K562 (cell line): ENCODE results near the gene GNAT2. TPM values are rescaled to one million over a fixed set of nuclear protein-coding genes. Genes with fewer than 3 reads are reported as not detected.

ENCODE experiments used
- BRD4 ChIP-seq: fragments of 200-600 bp; sonication (generic); IDR thresholded peaks from 2 replicates; pipeline ENCODE4 v1.6.1; 2017; ENCODE audit warnings: inconsistent platforms
- ESRRA ChIP-seq: fragments of 450-650 bp; IDR thresholded peaks from 2 replicates; pipeline ENCODE4 v1.6.1; 2014; ENCODE audit warnings: low read depth, mild to moderate bottlenecking, moderate library complexity, borderline replicate concordance
- ETV6 ChIP-seq, 3 experiments: fragments of 150-350 bp in 1 of 3; sonication (generic) in 1 of 3; formaldehyde crosslinking in 1 of 3; IDR thresholded peaks; 2 replicates each; pipeline versions ENCODE4 v1.6.1 to v1.8.0; 2014 to 2022; ENCODE audit warnings: borderline replicate concordance in 2 of 3, low read depth in 2 of 3, antibody characterized with exemption in 1 of 3, low read length in 1 of 3, mild to moderate bottlenecking in 1 of 3, missing genetic modification reagents in 1 of 3
- HDGF ChIP-seq: fragments of 450-650 bp; IDR thresholded peaks from 2 replicates; pipeline ENCODE4 v1.6.1; 2016
- MYNN ChIP-seq, 2 experiments: sonication (generic); formaldehyde crosslinking in 1 of 2; IDR thresholded peaks; 2 replicates each; pipeline versions ENCODE4 v1.5.0 to v1.6.1; 2016 to 2020; ENCODE audit warnings: antibody characterized with exemption in 1 of 2, missing genetic modification reagents in 1 of 2
- NCOA1 ChIP-seq: fragments of 450-650 bp; IDR thresholded peaks from 2 replicates; pipeline ENCODE4 v1.6.1; 2016; ENCODE audit warnings: low read depth
- NCOA2 ChIP-seq, 2 experiments: fragments of 450-650 bp; IDR thresholded peaks; 2 replicates each; pipeline ENCODE4 v1.6.1; 2018; ENCODE audit warnings: mild to moderate bottlenecking in 2 of 2, moderate library complexity in 1 of 2; ENCODE audit not compliant: partially characterized antibody in 2 of 2
- NFE2 ChIP-seq: IDR thresholded peaks from 2 replicates; pipeline ENCODE4 v1.6.1; 2014; ENCODE audit warnings: antibody characterized with exemption, low read depth
- PHF21A ChIP-seq: fragments of 450-650 bp; IDR thresholded peaks from 2 replicates; pipeline ENCODE4 v1.6.1; 2017; ENCODE audit warnings: low read depth, borderline replicate concordance
- RFX7 ChIP-seq: fragments of 250-450 bp; sonication (Bioruptor Pico); IDR thresholded peaks from 2 replicates; pipeline ENCODE4 v1.5.1; 2021; ENCODE audit warnings: mild to moderate bottlenecking
- SAP30 ChIP-seq: fragments of 200-600 bp; sonication (generic); IDR thresholded peaks from 2 replicates; pipeline ENCODE4 v1.6.1; 2012; ENCODE audit warnings: borderline replicate concordance, low read depth, mild to moderate bottlenecking, moderate library complexity, low read length, control low read depth, inconsistent platforms; ENCODE audit not compliant: insufficient read depth, poor library complexity, severe bottlenecking
- SMARCC2 ChIP-seq: fragments of 450-650 bp; IDR thresholded peaks from 2 replicates; pipeline ENCODE4 v1.6.1; 2017; ENCODE audit warnings: antibody characterized with exemption, moderate library complexity, mild to moderate bottlenecking, low read depth
- STAT5B ChIP-seq: fragments of 250-450 bp; sonication (Bioruptor Pico); IDR thresholded peaks from 2 replicates; pipeline ENCODE4 v1.8.0; 2021; ENCODE audit warnings: mild to moderate bottlenecking, inconsistent platforms
- TAF15 ChIP-seq: fragments of 200-400 bp; formaldehyde crosslinking; IDR thresholded peaks from 2 replicates; pipeline ENCODE4 v1.6.1; 2017; ENCODE audit warnings: mild to moderate bottlenecking, low read depth, low read length, moderate library complexity
- ZNF699 ChIP-seq: fragments of 250-450 bp; sonication (Bioruptor Pico); IDR thresholded peaks from 2 replicates; pipeline ENCODE4 v1.8.0; 2021; ENCODE audit warnings: mild to moderate bottlenecking, moderate library complexity; ENCODE audit not compliant: insufficient replicate concordance
- polyA plus RNA-seq, 8 experiments: library from polyadenylated mRNA; depleted of rRNA in 4 of 8; stranded (reverse) in 5 of 8; unstranded in 3 of 8; fragments of >200 nt; fragmentation: Nextera tagmentation in 2 of 8; fragmentation: Illumina TruSeq in 1 of 8; extraction: Ambion mirVana in 2 of 8; extraction: Trizol in 1 of 8; gene quantifications; 2 replicates each; pipeline versions ENCODE4 v1.2.1 to v1.2.3, GENCODE V29; 2011 to 2014; ENCODE audit warnings: inconsistent platforms in 1 of 8, missing spikeins in 1 of 8
- total RNA-seq, 7 experiments: library from RNA; depleted of rRNA in 6 of 7; stranded (reverse); fragments of >200 nt in 6 of 7; fragmentation: Illumina TruSeq in 2 of 7; extraction: Trizol in 2 of 7; gene quantifications; 2 replicates each; pipeline versions ENCODE4 v1.2.1 to v1.2.3, GENCODE V29; 2011 to 2021; ENCODE audit warnings: low replicate concordance in 1 of 7
- TF ChIP-seq, protein P1 (sequence below), 2 experiments: fragments of 200-800 bp in 1 of 2; sonication (Bioruptor generic) in 1 of 2; sonication (generic) in 1 of 2; formaldehyde crosslinking in 1 of 2; IDR thresholded peaks in 1 of 2; conservative IDR thresholded peaks in 1 of 2; 2 replicates each; pipeline versions ENCODE4 v1.5.0 to v1.6.1; 2016 to 2020; ENCODE audit warnings: missing compliant biosample characterization in 1 of 2, missing genetic modification characterization in 1 of 2, missing genetic modification reagents in 1 of 2
- TF ChIP-seq, protein P2 (sequence below): IDR thresholded peaks from 2 replicates; pipeline ENCODE4 v1.6.1; 2011; ENCODE audit warnings: borderline replicate concordance, low read depth, mild to moderate bottlenecking, moderate library complexity, low read length; ENCODE audit not compliant: insufficient read depth, poor library complexity, severe bottlenecking
- TF ChIP-seq, protein P3 (sequence below): sonication (generic); formaldehyde crosslinking; IDR thresholded peaks from 2 replicates; pipeline ENCODE4 v1.8.1; 2023; ENCODE audit warnings: mild to moderate bottlenecking, missing genetic modification reagents, moderate library complexity
- TF ChIP-seq, protein P4 (sequence below): IDR thresholded peaks from 3 replicates; pipeline ENCODE4 v1.6.1; 2011; ENCODE audit warnings: borderline replicate concordance, mild to moderate bottlenecking, moderate library complexity; ENCODE audit not compliant: insufficient read length; ENCODE audit errors: extremely low read depth

The GNAT2 gene
- total and polyA plus RNA-seq, 9 of the 15 experiments (the other 6 are each of a cell fraction or from before 2014, with no cell fraction given) = 0.06 to 0.52 (median 0.24) TPM; not detected in 1

DNA sequence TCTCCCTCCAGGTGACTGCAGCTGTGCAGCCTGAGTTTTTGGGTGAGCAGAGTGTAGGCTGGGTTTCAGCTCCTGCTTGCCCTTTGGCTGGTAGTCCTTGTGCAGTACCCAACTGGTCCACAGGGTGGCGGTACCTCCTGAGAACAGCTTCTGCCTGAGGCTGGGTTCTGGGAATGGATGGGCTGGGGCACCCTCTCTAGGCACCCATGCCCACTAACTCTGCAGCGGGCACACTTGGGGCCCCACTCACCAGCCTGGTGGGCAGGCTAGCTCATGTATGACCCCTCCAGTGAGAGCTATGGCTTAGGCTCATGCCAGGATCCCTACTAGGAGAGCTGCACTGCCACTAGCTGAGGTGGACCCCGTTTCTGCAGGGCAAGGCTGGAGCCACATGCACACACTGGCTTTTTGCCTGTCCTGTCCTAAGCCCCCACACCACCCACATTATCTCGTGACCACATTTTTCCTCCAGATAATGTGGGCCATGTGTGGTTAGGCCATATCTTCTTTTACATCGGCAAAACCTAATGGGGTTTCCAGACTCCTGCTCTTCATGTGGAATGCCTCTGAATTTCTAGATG lies 21.0 kb upstream of the GNAT2 start (continued):
- TF ChIP-seq, protein P1, sequence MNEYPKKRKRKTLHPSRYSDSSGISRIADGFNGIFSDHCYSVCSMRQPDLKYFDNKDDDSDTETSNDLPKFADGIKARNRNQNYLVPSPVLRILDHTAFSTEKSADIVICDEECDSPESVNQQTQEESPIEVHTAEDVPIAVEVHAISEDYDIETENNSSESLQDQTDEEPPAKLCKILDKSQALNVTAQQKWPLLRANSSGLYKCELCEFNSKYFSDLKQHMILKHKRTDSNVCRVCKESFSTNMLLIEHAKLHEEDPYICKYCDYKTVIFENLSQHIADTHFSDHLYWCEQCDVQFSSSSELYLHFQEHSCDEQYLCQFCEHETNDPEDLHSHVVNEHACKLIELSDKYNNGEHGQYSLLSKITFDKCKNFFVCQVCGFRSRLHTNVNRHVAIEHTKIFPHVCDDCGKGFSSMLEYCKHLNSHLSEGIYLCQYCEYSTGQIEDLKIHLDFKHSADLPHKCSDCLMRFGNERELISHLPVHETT (CRISPR knock-in tag; conservative IDR thresholded peaks at IDR 0.05 in 1 of 2, IDR thresholded peaks at IDR 0.05 in 1 of 2) = no peak
- TF ChIP-seq NFE2 = no peak
- TF ChIP-seq ETV6 (IDR thresholded peaks at IDR 0.05; ENCODE audit: borderline replicate concordance in 1 of 2, low read depth in 2 of 2, low read length in 1 of 2) = no peak
- TF ChIP-seq ETV6 (CRISPR knock-in tag; IDR thresholded peaks at IDR 0.05; ENCODE audit: borderline replicate concordance) = no peak
- no peak for TF ChIP-seq TAF15
- peak; percentile 61; the same call in 1 of the 2 replicates for TF ChIP-seq ESRRA
- no peak for TF ChIP-seq RFX7 (CRISPR knock-in tag)
- TF ChIP-seq, protein P2, sequence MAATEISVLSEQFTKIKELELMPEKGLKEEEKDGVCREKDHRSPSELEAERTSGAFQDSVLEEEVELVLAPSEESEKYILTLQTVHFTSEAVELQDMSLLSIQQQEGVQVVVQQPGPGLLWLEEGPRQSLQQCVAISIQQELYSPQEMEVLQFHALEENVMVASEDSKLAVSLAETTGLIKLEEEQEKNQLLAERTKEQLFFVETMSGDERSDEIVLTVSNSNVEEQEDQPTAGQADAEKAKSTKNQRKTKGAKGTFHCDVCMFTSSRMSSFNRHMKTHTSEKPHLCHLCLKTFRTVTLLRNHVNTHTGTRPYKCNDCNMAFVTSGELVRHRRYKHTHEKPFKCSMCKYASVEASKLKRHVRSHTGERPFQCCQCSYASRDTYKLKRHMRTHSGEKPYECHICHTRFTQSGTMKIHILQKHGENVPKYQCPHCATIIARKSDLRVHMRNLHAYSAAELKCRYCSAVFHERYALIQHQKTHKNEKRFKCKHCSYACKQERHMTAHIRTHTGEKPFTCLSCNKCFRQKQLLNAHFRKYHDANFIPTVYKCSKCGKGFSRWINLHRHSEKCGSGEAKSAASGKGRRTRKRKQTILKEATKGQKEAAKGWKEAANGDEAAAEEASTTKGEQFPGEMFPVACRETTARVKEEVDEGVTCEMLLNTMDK = peak; percentile 67
- TF ChIP-seq HDGF = 0 out of 2 replicates have a peak, but pooled peaks have one; percentile 29
- no peak for TF ChIP-seq NCOA2 (IDR thresholded peaks at IDR 0.05; ENCODE audit: partially characterized antibody in 2 of 2)
- no peak for TF ChIP-seq BRD4
- TF ChIP-seq, protein P3, sequence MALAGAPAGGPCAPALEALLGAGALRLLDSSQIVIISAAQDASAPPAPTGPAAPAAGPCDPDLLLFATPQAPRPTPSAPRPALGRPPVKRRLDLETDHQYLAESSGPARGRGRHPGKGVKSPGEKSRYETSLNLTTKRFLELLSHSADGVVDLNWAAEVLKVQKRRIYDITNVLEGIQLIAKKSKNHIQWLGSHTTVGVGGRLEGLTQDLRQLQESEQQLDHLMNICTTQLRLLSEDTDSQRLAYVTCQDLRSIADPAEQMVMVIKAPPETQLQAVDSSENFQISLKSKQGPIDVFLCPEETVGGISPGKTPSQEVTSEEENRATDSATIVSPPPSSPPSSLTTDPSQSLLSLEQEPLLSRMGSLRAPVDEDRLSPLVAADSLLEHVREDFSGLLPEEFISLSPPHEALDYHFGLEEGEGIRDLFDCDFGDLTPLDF = no peak; the same call in 1 of the 2 replicates
- peak; percentile 27; the same call in 1 of the 2 replicates for TF ChIP-seq MYNN (IDR thresholded peaks at IDR 0.05)
- TF ChIP-seq MYNN (CRISPR knock-in tag; IDR thresholded peaks at IDR 0.05) = no peak
- TF ChIP-seq, protein P4, sequence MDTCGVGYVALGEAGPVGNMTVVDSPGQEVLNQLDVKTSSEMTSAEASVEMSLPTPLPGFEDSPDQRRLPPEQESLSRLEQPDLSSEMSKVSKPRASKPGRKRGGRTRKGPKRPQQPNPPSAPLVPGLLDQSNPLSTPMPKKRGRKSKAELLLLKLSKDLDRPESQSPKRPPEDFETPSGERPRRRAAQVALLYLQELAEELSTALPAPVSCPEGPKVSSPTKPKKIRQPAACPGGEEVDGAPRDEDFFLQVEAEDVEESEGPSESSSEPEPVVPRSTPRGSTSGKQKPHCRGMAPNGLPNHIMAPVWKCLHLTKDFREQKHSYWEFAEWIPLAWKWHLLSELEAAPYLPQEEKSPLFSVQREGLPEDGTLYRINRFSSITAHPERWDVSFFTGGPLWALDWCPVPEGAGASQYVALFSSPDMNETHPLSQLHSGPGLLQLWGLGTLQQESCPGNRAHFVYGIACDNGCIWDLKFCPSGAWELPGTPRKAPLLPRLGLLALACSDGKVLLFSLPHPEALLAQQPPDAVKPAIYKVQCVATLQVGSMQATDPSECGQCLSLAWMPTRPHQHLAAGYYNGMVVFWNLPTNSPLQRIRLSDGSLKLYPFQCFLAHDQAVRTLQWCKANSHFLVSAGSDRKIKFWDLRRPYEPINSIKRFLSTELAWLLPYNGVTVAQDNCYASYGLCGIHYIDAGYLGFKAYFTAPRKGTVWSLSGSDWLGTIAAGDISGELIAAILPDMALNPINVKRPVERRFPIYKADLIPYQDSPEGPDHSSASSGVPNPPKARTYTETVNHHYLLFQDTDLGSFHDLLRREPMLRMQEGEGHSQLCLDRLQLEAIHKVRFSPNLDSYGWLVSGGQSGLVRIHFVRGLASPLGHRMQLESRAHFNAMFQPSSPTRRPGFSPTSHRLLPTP = no peak
- no peak for TF ChIP-seq ZNF699 (CRISPR knock-in tag)
- no peak for TF ChIP-seq PHF21A
- TF ChIP-seq NCOA1 = no peak
- no peak for TF ChIP-seq STAT5B (CRISPR knock-in tag)
- no peak for TF ChIP-seq SMARCC2
- no peak for TF ChIP-seq SAP30
